GM12878 (cell line): Measurements from ENCODE around the gene TMEM97. TPM values are rescaled to one million over a fixed set of nuclear protein-coding genes. Genes with fewer than 3 reads are reported as not detected.

ENCODE experiments used
- BHLHE40 ChIP-seq, 2 experiments: fragments of 450-650 bp in 1 of 2; IDR thresholded peaks; 2 replicates each; pipeline ENCODE4 v1.6.1; 2011 to 2017; ENCODE audit warnings: low read depth in 2 of 2, borderline replicate concordance in 1 of 2, improper control_type of control experiment in 1 of 2, low read length in 1 of 2, mild to moderate bottlenecking in 1 of 2
- CEBPB ChIP-seq, 2 experiments: fragments of 150-350 bp in 1 of 2; IDR thresholded peaks; 2 replicates each; pipeline ENCODE4 v1.6.1; 2012 to 2014; ENCODE audit warnings: low read depth in 2 of 2, low read length in 2 of 2, borderline replicate concordance in 1 of 2, inconsistent platforms in 1 of 2
- CHD2 ChIP-seq: IDR thresholded peaks from 2 replicates; pipeline ENCODE4 v1.6.1; 2011; ENCODE audit warnings: low read depth, low read length, improper control_type of control experiment, borderline replicate concordance
- CREB1 ChIP-seq: IDR thresholded peaks from 2 replicates; pipeline ENCODE4 v1.6.1; 2012; ENCODE audit warnings: low read depth, mild to moderate bottlenecking, inconsistent platforms
- HDAC2 ChIP-seq: fragments of 200-600 bp; sonication (generic); IDR thresholded peaks from 2 replicates; pipeline ENCODE4 v1.6.1; 2017
- JUNB ChIP-seq: IDR thresholded peaks from 2 replicates; pipeline ENCODE4 v1.6.1; 2016; ENCODE audit warnings: antibody characterized with exemption, mild to moderate bottlenecking
- MXI1 ChIP-seq: fragments of 150-350 bp; IDR thresholded peaks from 2 replicates; pipeline ENCODE4 v1.6.1; 2011; ENCODE audit warnings: low read depth, mild to moderate bottlenecking, inconsistent platforms, low read length, improper control_type of control experiment
- NBN ChIP-seq: fragments of 450-650 bp; IDR thresholded peaks from 2 replicates; pipeline ENCODE4 v1.6.1; 2016
- PAX5 ChIP-seq: IDR thresholded peaks from 2 replicates; pipeline ENCODE4 v1.6.1; 2011; ENCODE audit warnings: low read depth, low read length, borderline replicate concordance
- RAD21 ChIP-seq: IDR thresholded peaks from 2 replicates; pipeline ENCODE4 v1.6.1; 2011; ENCODE audit warnings: mild to moderate bottlenecking, low read depth, low read length, moderate library complexity; ENCODE audit not compliant: insufficient read depth
- RAD51 ChIP-seq: fragments of 450-650 bp; IDR thresholded peaks from 2 replicates; pipeline ENCODE4 v1.6.1; 2016; ENCODE audit warnings: moderate library complexity, mild to moderate bottlenecking, inconsistent platforms
- SMAD5 ChIP-seq: IDR thresholded peaks from 2 replicates; pipeline ENCODE4 v1.6.1; 2016; ENCODE audit warnings: antibody characterized with exemption, low read depth
- SREBF2 ChIP-seq: IDR thresholded peaks from 2 replicates; pipeline ENCODE4 v1.6.1; 2012; ENCODE audit warnings: mild to moderate bottlenecking, low read length
- TCF3 ChIP-seq: IDR thresholded peaks from 2 replicates; pipeline ENCODE4 v1.6.1; 2012; ENCODE audit warnings: low read depth, mild to moderate bottlenecking, low read length, borderline replicate concordance; ENCODE audit not compliant: insufficient read depth
- polyA plus RNA-seq, 11 experiments: library from polyadenylated mRNA; depleted of rRNA in 4 of 11; unstranded in 6 of 11; stranded (reverse) in 5 of 11; fragments of >200 nt; fragmentation: Nextera tagmentation in 4 of 11; fragmentation: Illumina TruSeq in 1 of 11; extraction: Ambion mirVana in 4 of 11; extraction: Trizol in 1 of 11; gene quantifications; 1 replicate in 1 of 11; 2 replicates in 10 of 11; pipeline versions ENCODE4 v1.2.1 to v1.2.3, GENCODE V29; 2011 to 2016; ENCODE audit warnings: inconsistent platforms in 2 of 11, missing spikeins in 2 of 11, low read depth in 1 of 11
- total RNA-seq, 4 experiments: library from RNA; depleted of rRNA in 3 of 4; stranded (reverse); fragments of >200 nt in 3 of 4; fragmentation: Illumina TruSeq in 1 of 4; extraction: Trizol in 1 of 4; gene quantifications; 2 replicates each; pipeline versions ENCODE4 v1.2.1 to v1.2.3, GENCODE V29; 2013 to 2021
- TF ChIP-seq, protein P1 (sequence below): fragments of 450-650 bp; IDR thresholded peaks from 2 replicates; pipeline ENCODE4 v1.6.1; 2017; ENCODE audit warnings: low read depth, mild to moderate bottlenecking, moderate library complexity
- TF ChIP-seq, protein P2 (sequence below): fragments of 450-650 bp; IDR thresholded peaks from 2 replicates; pipeline ENCODE4 v1.6.1; 2017; ENCODE audit warnings: borderline replicate concordance
- TF ChIP-seq, protein P3 (sequence below): fragments of 450-650 bp; IDR thresholded peaks from 2 replicates; pipeline ENCODE4 v1.6.1; 2017; ENCODE audit warnings: mild to moderate bottlenecking, moderate library complexity
- TF ChIP-seq, protein P4 (sequence below): fragments of 450-650 bp; IDR thresholded peaks from 2 replicates; pipeline ENCODE4 v1.6.1; 2016; ENCODE audit warnings: mild to moderate bottlenecking
- TF ChIP-seq, protein P5 (sequence below): fragments of 450-650 bp; IDR thresholded peaks from 2 replicates; pipeline ENCODE4 v1.6.1; 2016; ENCODE audit warnings: mild to moderate bottlenecking

The TMEM97 gene
- total and polyA plus RNA-seq, 10 of the 15 experiments (the other 5 are each of a cell fraction or from before 2014, with no cell fraction given), result 58.0 to 134 (median 86.0) TPM

DNA sequence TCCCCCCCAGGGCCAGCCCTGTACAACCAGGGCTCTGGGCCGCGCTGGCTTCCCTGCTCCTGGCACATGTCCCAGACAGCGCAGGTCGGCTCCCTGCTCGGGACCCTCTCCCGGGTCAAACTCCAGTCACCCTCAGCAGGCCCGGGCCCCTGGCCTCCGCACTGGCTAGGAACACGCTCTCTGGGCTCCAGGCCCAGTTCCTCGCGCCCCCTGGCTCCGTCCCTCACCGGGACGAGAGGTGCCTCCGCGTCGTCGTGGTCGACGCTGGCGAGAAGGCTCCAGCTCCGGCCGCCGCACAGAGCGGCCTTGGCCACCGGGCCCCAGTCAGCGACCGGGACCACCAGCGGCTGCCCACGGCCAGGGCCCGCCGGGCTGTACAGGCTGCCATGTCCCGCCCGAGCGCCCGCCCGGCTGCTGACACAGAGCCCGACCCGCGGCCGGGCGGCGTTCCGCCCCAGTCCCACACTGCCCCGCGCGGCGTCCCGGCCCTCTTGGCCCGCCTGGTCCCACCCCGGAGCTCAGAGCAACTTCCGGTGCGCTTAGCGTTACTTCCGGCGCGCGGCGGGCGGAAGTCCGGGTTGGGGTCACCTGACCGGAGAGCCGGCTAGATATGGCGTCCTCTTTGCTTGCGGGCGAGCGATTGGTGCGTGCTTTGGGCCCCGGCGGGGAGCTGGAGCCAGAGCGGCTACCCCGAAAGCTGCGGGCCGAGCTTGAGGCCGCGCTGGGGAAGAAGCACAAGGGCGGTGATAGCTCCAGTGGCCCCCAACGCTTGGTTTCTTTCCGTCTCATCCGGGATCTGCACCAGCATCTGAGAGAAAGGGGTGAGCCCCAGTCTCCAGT is 38.3 kb downstream of the TMEM97 start, which contains the start of gene POLDIP2 (continued):
- TF ChIP-seq MXI1 (peak; percentile 81; the same call in 1 of the 2 replicates), CHD2 (peak; percentile 74; the same call in 1 of the 2 replicates), CEBPB (IDR thresholded peaks at IDR 0.05; ENCODE audit: borderline replicate concordance in 1 of 2, low read depth in 2 of 2, low read length in 2 of 2) (no peak), RAD51 (peak; percentile 90), JUNB (no peak), CREB1 (peak; percentile 96), BHLHE40 (IDR thresholded peaks at IDR 0.05; ENCODE audit: borderline replicate concordance in 1 of 2, low read depth in 2 of 2, low read length in 1 of 2) (peak; percentile 61 to 76; a peak in 3 of 4 replicates), PAX5 (no peak), SREBF2 (peak; percentile 69), TCF3 (0 out of 2 replicates have a peak, but pooled peaks have one; percentile 60), NBN (peak; percentile 59), RAD21 (no peak), HDAC2 (peak; percentile 97), SMAD5 (peak; percentile 21; the same call in 1 of the 2 replicates)
- TF ChIP-seq, protein P1, sequence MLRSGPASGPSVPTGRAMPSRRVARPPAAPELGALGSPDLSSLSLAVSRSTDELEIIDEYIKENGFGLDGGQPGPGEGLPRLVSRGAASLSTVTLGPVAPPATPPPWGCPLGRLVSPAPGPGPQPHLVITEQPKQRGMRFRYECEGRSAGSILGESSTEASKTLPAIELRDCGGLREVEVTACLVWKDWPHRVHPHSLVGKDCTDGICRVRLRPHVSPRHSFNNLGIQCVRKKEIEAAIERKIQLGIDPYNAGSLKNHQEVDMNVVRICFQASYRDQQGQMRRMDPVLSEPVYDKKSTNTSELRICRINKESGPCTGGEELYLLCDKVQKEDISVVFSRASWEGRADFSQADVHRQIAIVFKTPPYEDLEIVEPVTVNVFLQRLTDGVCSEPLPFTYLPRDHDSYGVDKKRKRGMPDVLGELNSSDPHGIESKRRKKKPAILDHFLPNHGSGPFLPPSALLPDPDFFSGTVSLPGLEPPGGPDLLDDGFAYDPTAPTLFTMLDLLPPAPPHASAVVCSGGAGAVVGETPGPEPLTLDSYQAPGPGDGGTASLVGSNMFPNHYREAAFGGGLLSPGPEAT, result peak; percentile 100
- TF ChIP-seq, protein P2, sequence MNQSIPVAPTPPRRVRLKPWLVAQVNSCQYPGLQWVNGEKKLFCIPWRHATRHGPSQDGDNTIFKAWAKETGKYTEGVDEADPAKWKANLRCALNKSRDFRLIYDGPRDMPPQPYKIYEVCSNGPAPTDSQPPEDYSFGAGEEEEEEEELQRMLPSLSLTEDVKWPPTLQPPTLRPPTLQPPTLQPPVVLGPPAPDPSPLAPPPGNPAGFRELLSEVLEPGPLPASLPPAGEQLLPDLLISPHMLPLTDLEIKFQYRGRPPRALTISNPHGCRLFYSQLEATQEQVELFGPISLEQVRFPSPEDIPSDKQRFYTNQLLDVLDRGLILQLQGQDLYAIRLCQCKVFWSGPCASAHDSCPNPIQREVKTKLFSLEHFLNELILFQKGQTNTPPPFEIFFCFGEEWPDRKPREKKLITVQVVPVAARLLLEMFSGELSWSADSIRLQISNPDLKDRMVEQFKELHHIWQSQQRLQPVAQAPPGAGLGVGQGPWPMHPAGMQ, result no peak
- TF ChIP-seq, protein P3, sequence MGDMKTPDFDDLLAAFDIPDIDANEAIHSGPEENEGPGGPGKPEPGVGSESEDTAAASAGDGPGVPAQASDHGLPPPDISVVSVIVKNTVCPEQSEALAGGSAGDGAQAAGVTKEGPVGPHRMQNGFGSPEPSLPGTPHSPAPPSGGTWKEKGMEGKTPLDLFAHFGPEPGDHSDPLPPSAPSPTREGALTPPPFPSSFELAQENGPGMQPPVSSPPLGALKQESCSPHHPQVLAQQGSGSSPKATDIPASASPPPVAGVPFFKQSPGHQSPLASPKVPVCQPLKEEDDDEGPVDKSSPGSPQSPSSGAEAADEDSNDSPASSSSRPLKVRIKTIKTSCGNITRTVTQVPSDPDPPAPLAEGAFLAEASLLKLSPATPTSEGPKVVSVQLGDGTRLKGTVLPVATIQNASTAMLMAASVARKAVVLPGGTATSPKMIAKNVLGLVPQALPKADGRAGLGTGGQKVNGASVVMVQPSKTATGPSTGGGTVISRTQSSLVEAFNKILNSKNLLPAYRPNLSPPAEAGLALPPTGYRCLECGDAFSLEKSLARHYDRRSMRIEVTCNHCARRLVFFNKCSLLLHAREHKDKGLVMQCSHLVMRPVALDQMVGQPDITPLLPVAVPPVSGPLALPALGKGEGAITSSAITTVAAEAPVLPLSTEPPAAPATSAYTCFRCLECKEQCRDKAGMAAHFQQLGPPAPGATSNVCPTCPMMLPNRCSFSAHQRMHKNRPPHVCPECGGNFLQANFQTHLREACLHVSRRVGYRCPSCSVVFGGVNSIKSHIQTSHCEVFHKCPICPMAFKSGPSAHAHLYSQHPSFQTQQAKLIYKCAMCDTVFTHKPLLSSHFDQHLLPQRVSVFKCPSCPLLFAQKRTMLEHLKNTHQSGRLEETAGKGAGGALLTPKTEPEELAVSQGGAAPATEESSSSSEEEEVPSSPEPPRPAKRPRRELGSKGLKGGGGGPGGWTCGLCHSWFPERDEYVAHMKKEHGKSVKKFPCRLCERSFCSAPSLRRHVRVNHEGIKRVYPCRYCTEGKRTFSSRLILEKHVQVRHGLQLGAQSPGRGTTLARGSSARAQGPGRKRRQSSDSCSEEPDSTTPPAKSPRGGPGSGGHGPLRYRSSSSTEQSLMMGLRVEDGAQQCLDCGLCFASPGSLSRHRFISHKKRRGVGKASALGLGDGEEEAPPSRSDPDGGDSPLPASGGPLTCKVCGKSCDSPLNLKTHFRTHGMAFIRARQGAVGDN, result peak; percentile 78
- TF ChIP-seq, protein P4, sequence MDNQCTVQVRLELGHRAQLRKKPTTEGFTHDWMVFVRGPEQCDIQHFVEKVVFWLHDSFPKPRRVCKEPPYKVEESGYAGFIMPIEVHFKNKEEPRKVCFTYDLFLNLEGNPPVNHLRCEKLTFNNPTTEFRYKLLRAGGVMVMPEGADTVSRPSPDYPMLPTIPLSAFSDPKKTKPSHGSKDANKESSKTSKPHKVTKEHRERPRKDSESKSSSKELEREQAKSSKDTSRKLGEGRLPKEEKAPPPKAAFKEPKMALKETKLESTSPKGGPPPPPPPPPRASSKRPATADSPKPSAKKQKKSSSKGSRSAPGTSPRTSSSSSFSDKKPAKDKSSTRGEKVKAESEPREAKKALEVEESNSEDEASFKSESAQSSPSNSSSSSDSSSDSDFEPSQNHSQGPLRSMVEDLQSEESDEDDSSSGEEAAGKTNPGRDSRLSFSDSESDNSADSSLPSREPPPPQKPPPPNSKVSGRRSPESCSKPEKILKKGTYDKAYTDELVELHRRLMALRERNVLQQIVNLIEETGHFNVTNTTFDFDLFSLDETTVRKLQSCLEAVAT, result 0 out of 2 replicates have a peak, but pooled peaks have one; percentile 35
- TF ChIP-seq, protein P5, sequence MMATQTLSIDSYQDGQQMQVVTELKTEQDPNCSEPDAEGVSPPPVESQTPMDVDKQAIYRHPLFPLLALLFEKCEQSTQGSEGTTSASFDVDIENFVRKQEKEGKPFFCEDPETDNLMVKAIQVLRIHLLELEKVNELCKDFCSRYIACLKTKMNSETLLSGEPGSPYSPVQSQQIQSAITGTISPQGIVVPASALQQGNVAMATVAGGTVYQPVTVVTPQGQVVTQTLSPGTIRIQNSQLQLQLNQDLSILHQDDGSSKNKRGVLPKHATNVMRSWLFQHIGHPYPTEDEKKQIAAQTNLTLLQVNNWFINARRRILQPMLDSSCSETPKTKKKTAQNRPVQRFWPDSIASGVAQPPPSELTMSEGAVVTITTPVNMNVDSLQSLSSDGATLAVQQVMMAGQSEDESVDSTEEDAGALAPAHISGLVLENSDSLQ, result peak; percentile 65
